ENCODE data around the gene CCDC184.
"Not testable (repeated sequence)": the region's sequence is repeated elsewhere in the genome, so short reads cannot be mapped to it uniquely, and the experiment has no call there.

The CCDC184 gene

DNA sequence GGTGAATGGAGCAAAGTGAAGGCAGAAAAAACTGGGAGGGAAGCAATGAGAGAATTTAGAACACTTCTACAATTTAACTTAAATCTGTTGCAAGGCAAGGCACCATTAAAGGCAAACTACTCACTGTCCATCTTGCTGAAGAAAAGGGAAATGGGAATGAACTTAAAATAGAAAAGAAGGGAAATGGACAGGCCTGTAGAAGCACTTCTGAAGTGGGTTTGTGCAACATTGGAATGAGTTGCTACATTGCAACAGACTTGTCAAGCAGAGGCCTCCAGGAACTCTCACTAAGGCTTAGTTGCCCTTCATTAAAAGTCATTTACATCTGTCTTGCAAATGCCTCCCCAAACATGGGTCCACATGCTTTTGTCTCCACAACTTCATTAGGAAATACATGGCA, 33.3 kb downstream of the CCDC184 start:
- no peak for DNase-seq

DNA sequence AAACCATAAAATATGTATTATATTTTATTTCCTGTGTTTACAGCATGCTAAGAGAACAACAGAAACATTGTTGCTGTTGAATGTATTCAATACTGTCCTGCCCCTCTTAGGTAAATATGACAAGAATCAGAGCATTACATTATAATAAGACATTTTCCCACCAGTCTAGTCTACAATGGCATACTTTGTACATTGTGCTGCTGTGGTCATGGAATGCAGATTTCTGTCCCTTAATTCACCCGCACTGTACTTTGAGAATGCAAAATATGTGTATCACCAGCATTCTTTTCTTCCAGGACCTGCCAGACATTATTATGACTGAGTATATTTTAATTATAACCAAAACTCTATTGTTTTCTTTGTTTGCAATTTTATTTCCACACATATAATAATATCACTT, 36.2 kb downstream of the CCDC184 start:
- no peak for DNase-seq

DNA sequence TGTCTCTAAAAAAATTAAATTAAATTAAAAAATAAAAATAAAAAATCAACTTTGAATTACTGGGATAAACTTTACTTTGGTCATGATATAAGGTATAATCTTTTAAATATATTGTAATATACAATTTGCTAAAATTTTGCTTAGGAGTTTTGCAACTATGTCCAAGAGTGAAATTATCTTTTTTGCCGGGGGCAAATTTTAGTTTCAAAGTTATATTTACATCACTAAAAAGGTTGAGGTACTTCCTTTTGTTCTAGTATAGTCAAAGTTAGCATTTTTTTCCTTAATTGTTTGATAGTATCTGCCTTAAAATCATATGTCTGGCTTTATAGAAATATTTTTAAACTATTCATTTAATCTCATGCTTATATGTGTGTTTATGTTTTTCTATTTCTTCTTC, 37.3 kb downstream of the CCDC184 start:
- DNase-seq: no peak

DNA sequence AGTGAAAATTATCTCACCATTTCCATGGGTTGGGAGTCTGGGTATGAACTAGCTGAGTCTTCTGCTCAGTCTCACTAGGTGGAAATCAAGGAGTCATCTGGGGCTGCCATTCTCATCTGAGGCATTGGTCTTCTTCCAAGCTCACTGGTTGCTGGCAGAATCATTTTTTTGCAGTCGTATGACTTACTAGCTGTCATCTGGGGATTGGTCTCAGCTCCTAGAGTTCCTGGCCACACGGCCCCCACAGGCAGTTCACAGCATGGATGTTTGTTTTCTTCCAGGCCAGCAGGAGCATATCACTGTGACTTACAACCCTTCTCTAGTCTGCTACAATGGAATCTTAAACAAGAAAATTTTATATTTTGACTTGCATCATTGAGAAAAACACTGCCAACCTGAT, 38.2 kb downstream of the CCDC184 start:
- no peak for DNase-seq

DNA sequence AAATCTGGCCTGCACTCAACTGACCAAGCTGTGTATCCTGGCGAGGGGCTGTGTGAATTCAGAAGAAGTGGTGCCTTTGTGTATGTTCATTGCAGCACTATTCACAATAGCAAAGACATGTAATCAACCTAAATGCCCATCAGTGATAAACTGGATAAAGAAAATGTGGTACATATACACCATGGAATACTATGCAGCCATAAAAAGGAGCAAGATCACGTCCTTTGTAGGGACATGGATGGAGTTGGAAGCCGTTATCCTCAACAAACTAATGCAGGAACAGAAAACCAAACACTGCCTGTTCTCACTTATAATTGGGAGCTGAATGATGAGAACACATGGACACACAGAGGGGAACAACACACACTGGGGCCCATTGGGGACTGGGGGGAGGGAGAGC, 41.1 kb downstream of the CCDC184 start:
- DNase-seq: not testable (repeated sequence)

DNA sequence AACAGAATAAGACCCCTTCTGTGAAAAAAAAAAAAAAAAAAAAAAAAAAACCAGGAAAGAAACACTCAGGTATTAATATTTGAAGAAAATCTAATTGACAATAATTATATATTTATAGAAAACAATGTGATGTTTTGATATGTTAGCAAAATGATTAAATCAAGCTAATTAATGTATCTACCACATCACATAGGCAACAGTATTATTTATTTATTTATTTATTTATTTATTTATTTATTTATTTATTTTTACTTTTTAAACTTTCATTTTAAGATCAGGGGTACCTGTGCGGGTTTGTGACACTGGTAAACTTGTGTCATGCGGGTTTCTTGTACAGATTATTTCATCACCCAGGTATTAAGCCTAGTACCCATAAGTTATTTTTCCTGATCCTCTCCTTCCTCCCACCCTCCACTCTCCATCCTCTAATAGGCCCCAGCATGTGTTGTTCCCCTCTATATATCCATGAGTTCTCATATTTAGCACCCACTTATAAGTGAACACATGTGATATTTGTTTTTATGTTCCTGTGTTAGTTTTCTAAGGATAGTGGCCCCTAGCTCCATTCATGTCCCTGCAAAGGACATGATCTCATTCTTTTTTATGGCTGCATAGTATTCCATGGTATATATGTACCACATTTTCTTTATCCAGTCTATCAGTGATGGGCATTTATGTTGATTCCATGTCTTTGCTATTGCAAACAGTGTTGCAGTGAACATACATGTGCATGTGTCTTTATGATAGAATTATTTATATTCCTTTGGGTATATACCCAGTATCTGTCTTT, 47.9 kb downstream of the CCDC184 start:
- DNase-seq: not testable (repeated sequence)
